GM19238 (cell line): ENCODE data around the gene BHLHA9.
A peak's percentile ranks its signal among the peaks of the same experiment; 100 is the strongest.
"Not testable (repeated sequence)": the region's sequence is repeated elsewhere in the genome, so short reads cannot be mapped to it uniquely, and the experiment has no call there.

Experiments
- DNase-seq: peaks from one replicate; pipeline ENCODE4 v3.0.0; 2011; ENCODE audit warnings: low spot score; ENCODE audit not compliant: insufficient read length

BHLHA9 gene

GRCh38 chr17:1270210-1271029, at the start of gene BHLHA9:
Gene BHLHA9 (plus strand): TSS chr17:1270444. CDS start chr17:1270564, 120 bp downstream.
- DNase-seq = no peak

GRCh38 chr17:1221209-1221608, 49.0 kb upstream of the BHLHA9 start:
- no peak for DNase-seq

GRCh38 chr17:1222321-1222720, 47.9 kb upstream of the BHLHA9 start:
- DNase-seq = no peak

GRCh38 chr17:1223662-1224061, 46.6 kb upstream of the BHLHA9 start:
- DNase-seq = no peak

- DNase-seq = no peak
Observed at GRCh38 chr17:1224330-1224729, 45.9 kb upstream of the BHLHA9 start.

- no peak for DNase-seq
Observed at GRCh38 chr17:1226308-1226707, 43.9 kb upstream of the BHLHA9 start.

- DNase-seq = no peak
Observed at GRCh38 chr17:1227365-1227764, 42.9 kb upstream of the BHLHA9 start.

- DNase-seq = peak; percentile 76
Observed at GRCh38 chr17:1227917-1228780, 42.1 kb upstream of the BHLHA9 start.

- peak; percentile 31 for DNase-seq
Observed at GRCh38 chr17:1228781-1229348, 41.4 kb upstream of the BHLHA9 start.

GRCh38 chr17:1229349-1229899, 40.8 kb upstream of the BHLHA9 start:
- DNase-seq = peak; percentile 95

- DNase-seq = no peak
Observed at GRCh38 chr17:1229900-1230501, 40.2 kb upstream of the BHLHA9 start.

- no peak for DNase-seq
Observed at GRCh38 chr17:1231456-1231855, 38.8 kb upstream of the BHLHA9 start.

GRCh38 chr17:1232331-1232730, 37.9 kb upstream of the BHLHA9 start:
- no peak for DNase-seq

GRCh38 chr17:1232786-1233185, 37.5 kb upstream of the BHLHA9 start:
- no peak for DNase-seq

- DNase-seq = no peak
Observed at GRCh38 chr17:1234455-1234854, 35.8 kb upstream of the BHLHA9 start.

- DNase-seq = no peak
Observed at GRCh38 chr17:1237471-1237870, 32.8 kb upstream of the BHLHA9 start.

GRCh38 chr17:1239210-1239609, 31.0 kb upstream of the BHLHA9 start:
- no peak for DNase-seq

- not testable (repeated sequence) for DNase-seq
Observed at GRCh38 chr17:1240426-1240825, 29.8 kb upstream of the BHLHA9 start.

- DNase-seq = no peak
Observed at GRCh38 chr17:1241929-1242328, 28.3 kb upstream of the BHLHA9 start.

- DNase-seq = no peak
Observed at GRCh38 chr17:1244606-1245012, 25.6 kb upstream of the BHLHA9 start.

GRCh38 chr17:1251866-1252608, 18.2 kb upstream of the BHLHA9 start:
- DNase-seq = no peak
